Astrocyte (in vitro differentiated cells and primary cell): ENCODE results near the gene PKDCC.

Experiments
- EZH2 ChIP-seq: IDR thresholded peaks from 2 replicates; pipeline ENCODE4 v1.6.1; 2012; ENCODE audit warnings: mild to moderate bottlenecking, low read length, inconsistent platforms; ENCODE audit not compliant: insufficient read depth
- TF ChIP-seq, protein P1 (sequence below): IDR thresholded peaks from 2 replicates; pipeline ENCODE4 v1.5.1; 2011; ENCODE audit warnings: low read depth, mild to moderate bottlenecking, inconsistent platforms, low read length, moderate library complexity; ENCODE audit not compliant: insufficient read depth

DNA sequence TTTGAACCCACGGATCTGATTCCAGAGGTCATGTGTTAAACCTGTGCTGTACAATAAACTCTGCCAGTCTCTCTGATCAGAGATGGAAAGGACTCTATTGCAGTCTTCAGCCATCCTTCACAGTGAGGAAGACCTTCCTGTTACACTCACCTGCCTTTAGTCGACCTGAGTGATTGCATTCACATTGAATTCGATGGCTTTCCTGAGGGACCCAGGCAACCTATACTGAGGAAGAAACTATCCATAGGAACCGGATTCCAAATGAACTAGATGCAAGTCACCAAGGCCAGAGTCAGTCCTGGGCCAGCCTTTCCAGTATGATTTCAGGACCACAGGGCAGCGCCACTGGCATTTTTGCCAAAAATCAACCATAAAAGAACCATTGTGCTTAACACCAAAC, 56.8 kb downstream of the PKDCC start:
- TF ChIP-seq, protein P1, sequence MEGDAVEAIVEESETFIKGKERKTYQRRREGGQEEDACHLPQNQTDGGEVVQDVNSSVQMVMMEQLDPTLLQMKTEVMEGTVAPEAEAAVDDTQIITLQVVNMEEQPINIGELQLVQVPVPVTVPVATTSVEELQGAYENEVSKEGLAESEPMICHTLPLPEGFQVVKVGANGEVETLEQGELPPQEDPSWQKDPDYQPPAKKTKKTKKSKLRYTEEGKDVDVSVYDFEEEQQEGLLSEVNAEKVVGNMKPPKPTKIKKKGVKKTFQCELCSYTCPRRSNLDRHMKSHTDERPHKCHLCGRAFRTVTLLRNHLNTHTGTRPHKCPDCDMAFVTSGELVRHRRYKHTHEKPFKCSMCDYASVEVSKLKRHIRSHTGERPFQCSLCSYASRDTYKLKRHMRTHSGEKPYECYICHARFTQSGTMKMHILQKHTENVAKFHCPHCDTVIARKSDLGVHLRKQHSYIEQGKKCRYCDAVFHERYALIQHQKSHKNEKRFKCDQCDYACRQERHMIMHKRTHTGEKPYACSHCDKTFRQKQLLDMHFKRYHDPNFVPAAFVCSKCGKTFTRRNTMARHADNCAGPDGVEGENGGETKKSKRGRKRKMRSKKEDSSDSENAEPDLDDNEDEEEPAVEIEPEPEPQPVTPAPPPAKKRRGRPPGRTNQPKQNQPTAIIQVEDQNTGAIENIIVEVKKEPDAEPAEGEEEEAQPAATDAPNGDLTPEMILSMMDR: no peak
- no peak for TF ChIP-seq EZH2
